HG03196 (cell line): ENCODE results near the gene SLAMF7.

Experiments
- ATAC-seq: cut with Tn5 transposase; IDR thresholded peaks from one replicate; pipeline ENCODE4 v1.9.1; 2021; ENCODE audit not compliant: unreplicated experiment

SLAMF7 gene

GRCh38 chr1:160744852-160745520, 5.9 kb downstream of the SLAMF7 start:
- no peak for ATAC-seq

DNA sequence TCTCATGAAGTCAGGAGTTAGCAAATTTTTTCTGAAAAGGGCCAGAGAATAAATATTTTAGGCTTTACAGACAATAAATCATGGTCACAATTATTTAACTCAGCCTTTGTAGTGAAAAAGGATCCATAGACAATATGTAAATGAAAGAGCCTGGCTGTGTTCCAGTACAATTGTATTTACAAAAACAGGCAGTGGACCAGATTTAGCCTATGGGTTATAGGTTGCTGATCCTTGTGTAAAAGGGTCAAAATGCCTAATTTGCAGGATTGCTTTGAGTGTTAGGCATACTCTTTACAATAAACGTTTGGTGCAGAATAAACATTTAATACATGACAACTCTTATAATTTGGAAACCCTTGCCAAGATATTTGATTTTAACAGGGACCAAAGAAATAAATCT, 6.5 kb downstream of the SLAMF7 start:
- no peak for ATAC-seq

DNA sequence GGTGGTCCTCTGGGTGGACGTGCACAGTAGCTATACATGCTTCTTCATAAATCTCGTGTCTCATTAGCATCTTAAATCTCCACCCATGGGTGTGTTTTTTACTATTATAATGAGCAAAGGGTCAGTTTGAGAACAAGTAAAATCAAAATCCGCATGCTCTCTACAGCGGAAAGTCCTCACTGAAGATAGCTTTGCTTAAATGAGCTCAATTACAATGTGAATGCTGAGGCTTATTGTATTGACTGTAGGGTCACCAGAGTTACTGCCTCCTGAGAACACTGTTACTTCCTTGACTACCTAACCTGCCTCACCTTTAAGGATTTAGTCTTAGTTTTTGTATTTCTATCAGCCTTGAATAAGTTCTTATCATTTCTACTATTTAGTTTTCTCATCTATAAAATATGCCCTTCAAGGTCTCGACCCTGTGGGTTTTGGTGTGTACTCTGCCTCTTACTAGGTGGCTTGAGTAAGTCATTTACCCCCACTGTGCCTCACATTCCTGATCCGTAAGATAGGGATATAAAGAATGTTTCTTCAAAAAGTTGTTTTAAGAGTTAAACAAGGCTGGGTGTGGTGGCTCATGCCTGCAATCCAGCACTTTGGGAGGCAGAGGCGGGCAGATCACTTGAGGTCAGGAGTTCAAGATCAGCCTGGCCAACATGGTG, 7.9 kb downstream of the SLAMF7 start:
- ATAC-seq: no peak

GRCh38 chr1:160747717-160748116, 8.7 kb downstream of the SLAMF7 start:
- ATAC-seq: no peak

DNA sequence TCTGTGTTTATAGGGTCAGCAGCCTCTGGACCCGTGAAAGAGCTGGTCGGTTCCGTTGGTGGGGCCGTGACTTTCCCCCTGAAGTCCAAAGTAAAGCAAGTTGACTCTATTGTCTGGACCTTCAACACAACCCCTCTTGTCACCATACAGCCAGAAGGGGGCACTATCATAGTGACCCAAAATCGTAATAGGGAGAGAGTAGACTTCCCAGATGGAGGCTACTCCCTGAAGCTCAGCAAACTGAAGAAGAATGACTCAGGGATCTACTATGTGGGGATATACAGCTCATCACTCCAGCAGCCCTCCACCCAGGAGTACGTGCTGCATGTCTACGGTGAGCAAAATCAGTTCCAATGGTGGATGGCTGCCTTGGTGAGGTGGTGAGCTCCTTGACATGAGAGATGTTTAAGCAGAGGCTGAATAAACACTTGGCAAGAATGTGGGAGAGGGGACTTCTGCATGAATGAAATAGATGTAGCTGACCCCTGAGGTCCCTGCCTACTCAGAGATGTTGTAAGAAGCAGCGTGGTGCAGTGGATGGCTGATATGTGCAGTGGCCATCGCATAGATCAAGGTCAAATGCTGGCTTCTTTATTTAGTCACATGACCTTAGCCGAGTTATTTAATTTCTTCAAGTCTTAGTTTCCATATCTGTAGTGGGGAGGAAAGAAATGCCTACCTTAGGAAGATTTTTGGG, 9.3 kb downstream of the SLAMF7 start:
- ATAC-seq: no peak

DNA sequence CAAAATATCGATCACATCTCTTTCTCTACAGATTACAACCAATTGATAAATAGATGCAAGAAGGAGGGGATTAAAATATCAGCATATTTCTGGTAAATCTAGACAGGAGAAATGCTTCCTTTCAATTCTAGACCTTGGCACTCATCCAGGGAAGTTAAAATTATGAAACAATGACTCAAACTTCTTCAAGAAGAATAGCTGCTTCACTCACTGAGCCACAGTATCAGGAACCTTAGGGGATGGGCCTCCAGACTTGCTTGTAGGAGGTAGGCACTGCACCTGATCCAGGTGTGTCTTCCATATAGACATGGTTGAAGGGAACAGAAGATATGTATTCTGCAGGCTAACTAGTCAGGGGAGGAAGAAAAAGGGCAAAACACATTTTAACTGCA, 9.8 kb downstream of the SLAMF7 start:
- ATAC-seq: no peak

DNA sequence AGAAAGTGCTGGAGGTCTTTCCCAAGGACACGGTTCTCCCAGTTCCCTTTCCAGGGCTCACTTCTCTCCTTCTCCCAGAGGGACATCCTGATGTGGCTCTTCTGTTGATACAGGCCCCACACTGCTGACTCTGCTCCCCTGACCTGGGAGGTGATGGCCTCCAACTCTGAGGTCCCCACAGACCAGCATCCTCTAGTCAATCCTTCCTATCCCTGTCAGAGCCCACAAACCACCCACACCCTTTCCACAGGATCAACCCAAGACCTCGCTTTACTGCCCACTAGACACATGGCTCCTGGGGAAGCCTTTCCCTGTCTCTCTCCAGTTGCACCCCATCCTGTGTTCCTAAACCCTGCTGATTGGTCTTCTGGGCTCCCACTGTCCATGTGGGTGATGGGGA, 11.6 kb downstream of the SLAMF7 start:
- ATAC-seq: no peak

DNA sequence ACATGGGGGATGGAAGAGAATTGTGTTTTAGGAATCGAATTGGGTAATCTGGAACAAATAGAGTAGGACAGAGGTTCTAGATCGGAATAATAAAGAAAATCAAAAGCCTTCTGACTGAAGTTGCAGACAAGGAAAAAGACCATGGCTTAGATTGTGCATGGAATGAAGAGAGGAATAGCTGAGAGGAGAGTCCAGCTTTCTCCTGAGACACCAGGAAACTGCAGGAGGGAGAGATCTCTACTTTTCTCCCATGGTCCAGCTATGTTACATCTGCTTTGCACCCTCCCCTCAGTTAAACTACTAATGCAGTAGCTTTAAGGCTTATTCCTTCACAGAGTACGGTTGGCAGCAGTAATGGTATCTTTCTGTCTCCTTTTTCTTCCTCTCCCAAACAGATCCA, 13.4 kb downstream of the SLAMF7 start:
- ATAC-seq: no peak

GRCh38 chr1:160752924-160753323, 13.9 kb downstream of the SLAMF7 start:
- no peak for ATAC-seq

DNA sequence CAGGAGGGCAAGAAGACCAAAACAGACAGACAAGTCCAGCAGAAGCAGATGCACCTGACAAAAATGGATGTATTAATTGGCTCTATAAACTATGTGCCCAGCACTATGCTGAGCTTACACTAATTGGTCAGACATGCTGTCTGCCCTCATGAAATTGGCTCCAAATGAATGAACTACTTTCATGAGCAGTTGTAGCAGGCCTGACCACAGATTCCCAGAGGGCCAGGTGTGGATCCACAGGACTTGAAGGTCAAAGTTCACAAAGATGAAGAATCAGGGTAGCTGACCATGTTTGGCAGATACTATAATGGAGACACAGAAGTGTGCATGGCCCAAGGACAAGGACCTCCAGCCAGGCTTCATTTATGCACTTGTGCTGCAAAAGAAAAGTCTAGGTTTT, 14.5 kb downstream of the SLAMF7 start:
- no peak for ATAC-seq

- no peak for ATAC-seq
Measured at GRCh38 chr1:160755461-160755860, 16.4 kb downstream of the SLAMF7 start.

GRCh38 chr1:160755911-160756848, 17.1 kb downstream of the SLAMF7 start:
- no peak for ATAC-seq

- ATAC-seq: no peak
Measured at GRCh38 chr1:160756849-160757201, 17.8 kb downstream of the SLAMF7 start.

DNA sequence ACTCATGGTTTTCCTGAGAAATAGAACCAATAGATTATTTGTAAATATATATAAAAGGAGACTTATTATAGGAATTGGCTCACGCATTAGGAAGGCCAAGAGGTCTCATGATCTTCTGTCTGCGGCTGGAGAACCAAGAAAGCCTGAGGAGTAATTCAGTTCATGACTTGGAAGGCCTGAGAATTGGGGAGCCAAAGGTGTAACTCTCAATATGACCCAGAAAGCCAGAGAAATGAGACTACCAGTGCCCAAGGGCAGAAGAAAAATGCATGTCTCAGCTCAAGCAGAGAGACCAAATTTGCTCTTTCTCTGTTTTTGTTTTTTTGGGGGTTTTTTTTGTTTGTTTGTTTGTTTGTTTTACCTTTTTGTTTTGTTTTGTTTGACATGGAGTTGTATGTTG, 19.5 kb downstream of the SLAMF7 start:
- no peak for ATAC-seq

DNA sequence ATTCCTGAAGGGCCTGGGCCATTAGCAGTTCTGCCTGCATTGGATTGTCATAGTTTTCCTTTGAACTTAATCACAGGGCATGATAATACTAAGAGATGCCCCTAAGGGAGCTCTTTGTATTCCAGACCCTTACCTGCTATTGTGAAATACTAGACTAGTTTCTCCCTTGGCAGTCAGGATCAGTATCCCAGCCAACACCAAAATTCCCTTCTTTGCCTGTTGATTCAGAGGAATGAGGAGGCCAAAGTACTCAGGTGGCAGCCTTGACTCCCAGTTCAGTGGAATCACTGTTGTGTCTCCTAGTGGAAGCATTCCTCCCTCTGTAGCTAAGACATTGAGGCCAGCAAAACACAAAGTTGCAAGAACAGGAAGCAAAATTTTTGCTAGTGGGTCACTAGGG, 20.7 kb downstream of the SLAMF7 start:
- no peak for ATAC-seq

DNA sequence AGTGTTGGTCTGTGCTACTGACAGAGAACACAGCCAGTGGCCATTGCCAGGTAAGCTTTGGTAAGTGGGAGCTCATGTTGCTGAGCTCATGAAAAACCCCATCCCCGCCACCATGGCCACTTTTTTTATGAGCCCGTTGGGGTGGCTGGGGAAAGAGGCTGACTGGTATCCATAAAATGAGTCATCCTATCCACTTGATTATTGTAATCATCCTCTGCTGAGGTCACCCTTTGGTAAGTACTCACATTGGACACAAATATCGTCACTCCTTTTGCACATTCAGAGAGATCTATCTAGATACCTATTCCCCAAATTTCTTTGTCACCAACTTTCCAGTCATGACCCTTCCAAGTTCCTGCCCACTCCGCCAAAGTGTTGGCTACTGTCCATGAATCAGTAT, 22.0 kb downstream of the SLAMF7 start:
- ATAC-seq: no peak

GRCh38 chr1:160761886-160762285, 22.8 kb downstream of the SLAMF7 start:
- ATAC-seq: no peak

GRCh38 chr1:160763993-160764392, 24.9 kb downstream of the SLAMF7 start:
- no peak for ATAC-seq

- peak; percentile 44 for ATAC-seq
Measured at GRCh38 chr1:160767395-160768294, 28.6 kb downstream of the SLAMF7 start.

DNA sequence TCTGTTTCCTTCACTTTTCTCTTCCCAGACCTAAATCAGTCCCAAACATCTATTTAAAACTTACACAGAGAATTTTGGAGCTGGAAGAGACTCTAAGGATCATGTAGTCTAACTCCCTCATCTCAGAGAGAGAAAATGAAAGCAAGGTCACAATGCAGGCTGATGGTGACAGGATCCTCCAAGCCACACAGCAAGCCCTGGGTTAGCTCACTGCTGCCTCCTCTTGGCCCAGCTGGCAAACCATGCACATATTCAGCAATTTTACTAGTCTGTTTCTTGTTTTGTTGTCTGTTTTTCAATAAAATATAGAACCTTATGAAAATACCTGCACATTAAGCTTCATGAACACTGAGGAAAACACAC, 29.2 kb downstream of the SLAMF7 start:
- ATAC-seq: peak; percentile 69
